SK-N-SH treated with all-trans-retinoic acid at 6 μM for 48 hours (cell line): Measurements from ENCODE around the gene RBKS.
A peak's percentile ranks its signal among the peaks of the same experiment; 100 is the strongest.
"Not testable (repeated sequence)": the region's sequence is repeated elsewhere in the genome, so short reads cannot be mapped to it uniquely, and the experiment has no call there.

Experiments
- ATAC-seq: fragments of 200-7000 bp; cut with Tn5 transposase; 3 replicates; pipeline ENCODE4 v1.9.1; 2020; ENCODE audit warnings: mild to moderate bottlenecking, moderate library complexity
- BACH2 ChIP-seq: fragments of 250-450 bp; sonication (Bioruptor Pico); IDR thresholded peaks from 2 replicates; pipeline ENCODE4 v1.9.0; 2021; ENCODE audit warnings: mild to moderate bottlenecking, borderline replicate concordance
- CSDC2 ChIP-seq: fragments of 250-450 bp; sonication (Bioruptor Pico); IDR thresholded peaks from 2 replicates; pipeline ENCODE4 v1.5.0; 2020; ENCODE audit warnings: mild to moderate bottlenecking, moderate library complexity
- ESRRG ChIP-seq: fragments of 250-450 bp; sonication (Bioruptor Pico); IDR thresholded peaks from 2 replicates; pipeline ENCODE4 v1.6.1; 2021; ENCODE audit warnings: mild to moderate bottlenecking
- GLIS3 ChIP-seq: fragments of 250-450 bp; sonication (Bioruptor Pico); IDR thresholded peaks from 2 replicates; pipeline ENCODE4 v1.5.0; 2020; ENCODE audit warnings: mild to moderate bottlenecking, moderate library complexity
- ISL1 ChIP-seq: fragments of 250-450 bp; sonication (Bioruptor Pico); IDR thresholded peaks from 2 replicates; pipeline ENCODE4 v2.1.2; 2022; ENCODE audit warnings: mild to moderate bottlenecking, moderate library complexity
- OSR1 ChIP-seq: fragments of 250-450 bp; sonication (Bioruptor Pico); IDR thresholded peaks from 2 replicates; pipeline ENCODE4 v1.8.0; 2022; ENCODE audit warnings: moderate library complexity, mild to moderate bottlenecking, inconsistent platforms
- PPARA ChIP-seq: fragments of 250-450 bp; sonication (Bioruptor Pico); IDR thresholded peaks from 2 replicates; pipeline ENCODE4 v1.5.0; 2020; ENCODE audit warnings: mild to moderate bottlenecking, borderline replicate concordance
- RARB ChIP-seq: fragments of 250-450 bp; sonication (Bioruptor Pico); IDR thresholded peaks from 2 replicates; pipeline ENCODE4 v1.8.0; 2021; ENCODE audit warnings: mild to moderate bottlenecking, moderate library complexity
- ZC3H10 ChIP-seq: fragments of 250-450 bp; sonication (Bioruptor Pico); IDR thresholded peaks from 2 replicates; pipeline ENCODE4 v1.5.1; 2021; ENCODE audit warnings: mild to moderate bottlenecking, moderate library complexity
- ZFP3 ChIP-seq: fragments of 250-450 bp; sonication (Bioruptor Pico); IDR thresholded peaks from 2 replicates; pipeline ENCODE4 v1.5.0; 2020; ENCODE audit warnings: mild to moderate bottlenecking, moderate library complexity
- ZFP30 ChIP-seq: fragments of 450-650 bp; formaldehyde crosslinking; IDR thresholded peaks from 2 replicates; pipeline ENCODE4 v1.5.0; 2022; ENCODE audit warnings: mild to moderate bottlenecking, moderate library complexity
- ZNF565 ChIP-seq: fragments of 450-650 bp; formaldehyde crosslinking; conservative IDR thresholded peaks from 2 replicates; pipeline ENCODE4 v1.5.0; 2020; ENCODE audit warnings: low read depth, mild to moderate bottlenecking, moderate library complexity
- ZNF70 ChIP-seq: fragments of 450-650 bp; formaldehyde crosslinking; IDR thresholded peaks from 2 replicates; pipeline ENCODE4 v1.5.0; 2020; ENCODE audit warnings: mild to moderate bottlenecking, moderate library complexity
- ZNF8 ChIP-seq: fragments of 450-650 bp; formaldehyde crosslinking; IDR thresholded peaks from 2 replicates; pipeline ENCODE4 v1.5.0; 2020; ENCODE audit warnings: mild to moderate bottlenecking, moderate library complexity
- TF ChIP-seq, protein P1 (sequence below): fragments of 250-450 bp; sonication (Bioruptor Pico); IDR thresholded peaks from 2 replicates; pipeline ENCODE4 v1.5.0; 2020; ENCODE audit warnings: mild to moderate bottlenecking, moderate library complexity
- TF ChIP-seq, protein P2 (sequence below): fragments of 250-450 bp; sonication (Bioruptor Pico); IDR thresholded peaks from 2 replicates; pipeline ENCODE4 v1.5.1; 2020; ENCODE audit warnings: low read depth, mild to moderate bottlenecking, moderate library complexity
- TF ChIP-seq, protein P3 (sequence below): fragments of 250-450 bp; sonication (Bioruptor Pico); IDR thresholded peaks from 2 replicates; pipeline ENCODE4 v1.5.1; 2021; ENCODE audit warnings: mild to moderate bottlenecking, moderate library complexity
- TF ChIP-seq, protein P4 (sequence below): fragments of 250-450 bp; sonication (Bioruptor Pico); IDR thresholded peaks from 2 replicates; pipeline ENCODE4 v1.8.0; 2021; ENCODE audit warnings: low read depth, mild to moderate bottlenecking, moderate library complexity, borderline replicate concordance

RBKS gene

DNA sequence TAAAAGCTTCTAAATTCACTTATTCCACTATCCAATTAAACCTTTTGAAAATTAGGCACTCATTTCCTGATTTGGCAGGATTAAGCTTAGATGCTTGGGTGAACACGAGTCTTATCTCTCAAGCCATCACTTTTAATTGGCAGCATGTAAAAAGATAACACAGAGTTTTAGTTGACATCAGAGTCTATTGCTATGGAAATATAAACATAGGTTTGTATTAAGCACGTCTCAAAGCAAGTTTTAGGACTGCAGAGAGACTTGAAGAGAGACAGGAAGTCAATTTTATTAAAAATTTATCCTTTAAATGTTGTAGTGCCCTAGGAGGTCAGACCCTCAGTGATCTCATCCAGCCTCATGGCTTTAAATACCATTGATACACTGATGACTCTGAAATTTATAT is 5.6 kb downstream of the RBKS start (continued):
- TF ChIP-seq, protein P1, sequence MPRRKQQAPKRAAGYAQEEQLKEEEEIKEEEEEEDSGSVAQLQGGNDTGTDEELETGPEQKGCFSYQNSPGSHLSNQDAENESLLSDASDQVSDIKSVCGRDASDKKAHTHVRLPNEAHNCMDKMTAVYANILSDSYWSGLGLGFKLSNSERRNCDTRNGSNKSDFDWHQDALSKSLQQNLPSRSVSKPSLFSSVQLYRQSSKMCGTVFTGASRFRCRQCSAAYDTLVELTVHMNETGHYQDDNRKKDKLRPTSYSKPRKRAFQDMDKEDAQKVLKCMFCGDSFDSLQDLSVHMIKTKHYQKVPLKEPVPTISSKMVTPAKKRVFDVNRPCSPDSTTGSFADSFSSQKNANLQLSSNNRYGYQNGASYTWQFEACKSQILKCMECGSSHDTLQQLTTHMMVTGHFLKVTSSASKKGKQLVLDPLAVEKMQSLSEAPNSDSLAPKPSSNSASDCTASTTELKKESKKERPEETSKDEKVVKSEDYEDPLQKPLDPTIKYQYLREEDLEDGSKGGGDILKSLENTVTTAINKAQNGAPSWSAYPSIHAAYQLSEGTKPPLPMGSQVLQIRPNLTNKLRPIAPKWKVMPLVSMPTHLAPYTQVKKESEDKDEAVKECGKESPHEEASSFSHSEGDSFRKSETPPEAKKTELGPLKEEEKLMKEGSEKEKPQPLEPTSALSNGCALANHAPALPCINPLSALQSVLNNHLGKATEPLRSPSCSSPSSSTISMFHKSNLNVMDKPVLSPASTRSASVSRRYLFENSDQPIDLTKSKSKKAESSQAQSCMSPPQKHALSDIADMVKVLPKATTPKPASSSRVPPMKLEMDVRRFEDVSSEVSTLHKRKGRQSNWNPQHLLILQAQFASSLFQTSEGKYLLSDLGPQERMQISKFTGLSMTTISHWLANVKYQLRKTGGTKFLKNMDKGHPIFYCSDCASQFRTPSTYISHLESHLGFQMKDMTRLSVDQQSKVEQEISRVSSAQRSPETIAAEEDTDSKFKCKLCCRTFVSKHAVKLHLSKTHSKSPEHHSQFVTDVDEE (CRISPR knock-in tag): no peak
- TF ChIP-seq ZFP3 (CRISPR knock-in tag): no peak
- no peak for TF ChIP-seq RARB (CRISPR knock-in tag)
- TF ChIP-seq, protein P2, sequence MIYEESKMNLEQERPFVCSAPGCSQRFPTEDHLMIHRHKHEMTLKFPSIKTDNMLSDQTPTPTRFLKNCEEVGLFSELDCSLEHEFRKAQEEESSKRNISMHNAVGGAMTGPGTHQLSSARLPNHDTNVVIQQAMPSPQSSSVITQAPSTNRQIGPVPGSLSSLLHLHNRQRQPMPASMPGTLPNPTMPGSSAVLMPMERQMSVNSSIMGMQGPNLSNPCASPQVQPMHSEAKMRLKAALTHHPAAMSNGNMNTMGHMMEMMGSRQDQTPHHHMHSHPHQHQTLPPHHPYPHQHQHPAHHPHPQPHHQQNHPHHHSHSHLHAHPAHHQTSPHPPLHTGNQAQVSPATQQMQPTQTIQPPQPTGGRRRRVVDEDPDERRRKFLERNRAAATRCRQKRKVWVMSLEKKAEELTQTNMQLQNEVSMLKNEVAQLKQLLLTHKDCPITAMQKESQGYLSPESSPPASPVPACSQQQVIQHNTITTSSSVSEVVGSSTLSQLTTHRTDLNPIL (CRISPR knock-in tag): no peak
- TF ChIP-seq ZNF565: no peak
- TF ChIP-seq BACH2: no peak
- TF ChIP-seq ZNF70: no peak
- TF ChIP-seq, all 23 proteins: peak for 0

DNA sequence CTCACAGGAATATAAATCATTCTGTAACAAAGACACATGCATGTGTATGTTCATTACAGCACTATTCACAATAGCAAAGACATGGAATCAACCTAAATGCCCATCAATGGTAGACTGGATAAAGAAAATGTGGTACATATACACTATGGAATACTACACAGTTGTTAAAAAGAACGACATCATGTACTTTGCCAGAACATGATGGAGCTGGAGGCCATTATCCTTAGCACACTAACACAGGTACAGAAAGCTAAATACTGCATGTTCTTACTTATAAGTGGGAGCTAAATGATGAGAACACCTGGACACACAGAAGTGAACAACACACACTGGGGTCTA is 7.6 kb downstream of the RBKS start:
- not testable (repeated sequence) for ATAC-seq
- peak; percentile 73 for TF ChIP-seq ZNF8 (CRISPR knock-in tag)
- TF ChIP-seq, all 23 proteins: peak for 1; not testable (repeated sequence) for 22

DNA sequence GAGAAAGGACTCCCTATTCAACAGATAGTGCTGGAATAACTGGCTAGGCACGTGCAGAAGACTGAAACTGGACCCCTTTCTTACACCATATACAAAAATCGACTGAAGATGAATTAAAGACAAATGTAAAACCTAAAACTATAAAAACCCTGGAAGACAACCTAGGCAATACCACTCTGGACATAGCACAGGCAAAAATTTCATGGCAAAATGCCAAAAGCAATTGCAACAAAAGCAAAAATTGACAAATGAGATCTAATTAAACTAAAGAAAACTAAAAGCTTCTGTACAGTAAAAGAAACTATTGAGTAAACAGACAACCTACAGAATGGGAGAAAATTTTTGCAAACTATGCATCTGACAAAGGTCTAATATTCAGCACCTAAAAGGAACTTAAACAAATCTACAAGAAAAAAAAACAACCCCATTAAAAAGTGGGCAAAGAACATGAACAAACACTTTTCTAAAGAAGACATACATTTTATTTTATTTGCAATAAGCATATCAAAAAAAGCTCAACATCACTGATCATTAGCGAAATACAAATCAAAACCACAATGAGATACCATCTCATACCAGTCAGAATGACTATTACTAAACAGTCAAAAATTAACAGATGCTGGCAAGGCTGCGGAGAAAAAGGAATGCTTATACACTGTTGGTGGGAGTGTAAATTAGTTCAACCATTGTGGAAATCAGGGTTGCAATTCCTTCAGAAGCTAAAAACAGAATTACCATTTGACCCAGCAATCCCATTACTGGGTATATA is 8.2 kb downstream of the RBKS start:
- not testable (repeated sequence) for ATAC-seq

DNA sequence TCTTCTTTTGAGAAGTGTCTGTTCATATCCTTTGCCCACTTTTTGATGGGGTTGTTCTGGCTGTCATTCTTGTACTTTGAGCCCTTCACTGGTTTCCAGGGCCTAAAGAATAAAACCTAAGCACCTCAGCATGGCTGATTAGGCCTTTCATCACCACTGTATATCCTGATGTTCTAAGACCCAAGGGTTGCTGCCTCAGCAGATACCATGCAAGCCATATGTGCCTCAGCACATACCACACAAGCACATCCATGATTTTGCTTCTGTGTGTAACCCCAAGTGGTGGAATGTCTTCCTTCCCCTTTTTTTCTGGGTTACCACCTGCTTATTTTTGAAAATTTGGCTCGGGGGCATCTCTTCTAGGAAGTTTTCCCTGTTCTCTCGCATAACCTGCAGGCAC is 11.4 kb downstream of the RBKS start:
- TF ChIP-seq ISL1 (CRISPR knock-in tag): no peak
- TF ChIP-seq, protein P1 (CRISPR knock-in tag): no peak
- TF ChIP-seq ZC3H10 (CRISPR knock-in tag): no peak
- no peak for TF ChIP-seq ZFP30
- TF ChIP-seq ZNF70: no peak
- no peak for TF ChIP-seq CSDC2 (CRISPR knock-in tag)
- TF ChIP-seq ZNF565: no peak
- TF ChIP-seq GLIS3 (CRISPR knock-in tag): no peak
- TF ChIP-seq, protein P3, sequence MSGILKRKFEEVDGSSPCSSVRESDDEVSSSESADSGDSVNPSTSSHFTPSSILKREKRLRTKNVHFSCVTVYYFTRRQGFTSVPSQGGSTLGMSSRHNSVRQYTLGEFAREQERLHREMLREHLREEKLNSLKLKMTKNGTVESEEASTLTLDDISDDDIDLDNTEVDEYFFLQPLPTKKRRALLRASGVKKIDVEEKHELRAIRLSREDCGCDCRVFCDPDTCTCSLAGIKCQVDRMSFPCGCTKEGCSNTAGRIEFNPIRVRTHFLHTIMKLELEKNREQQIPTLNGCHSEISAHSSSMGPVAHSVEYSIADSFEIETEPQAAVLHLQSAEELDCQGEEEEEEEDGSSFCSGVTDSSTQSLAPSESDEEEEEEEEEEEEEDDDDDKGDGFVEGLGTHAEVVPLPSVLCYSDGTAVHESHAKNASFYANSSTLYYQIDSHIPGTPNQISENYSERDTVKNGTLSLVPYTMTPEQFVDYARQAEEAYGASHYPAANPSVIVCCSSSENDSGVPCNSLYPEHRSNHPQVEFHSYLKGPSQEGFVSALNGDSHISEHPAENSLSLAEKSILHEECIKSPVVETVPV (CRISPR knock-in tag): no peak
- no peak for TF ChIP-seq OSR1 (CRISPR knock-in tag)
- TF ChIP-seq BACH2: no peak
- TF ChIP-seq ESRRG (CRISPR knock-in tag): no peak
- no peak for ATAC-seq

DNA sequence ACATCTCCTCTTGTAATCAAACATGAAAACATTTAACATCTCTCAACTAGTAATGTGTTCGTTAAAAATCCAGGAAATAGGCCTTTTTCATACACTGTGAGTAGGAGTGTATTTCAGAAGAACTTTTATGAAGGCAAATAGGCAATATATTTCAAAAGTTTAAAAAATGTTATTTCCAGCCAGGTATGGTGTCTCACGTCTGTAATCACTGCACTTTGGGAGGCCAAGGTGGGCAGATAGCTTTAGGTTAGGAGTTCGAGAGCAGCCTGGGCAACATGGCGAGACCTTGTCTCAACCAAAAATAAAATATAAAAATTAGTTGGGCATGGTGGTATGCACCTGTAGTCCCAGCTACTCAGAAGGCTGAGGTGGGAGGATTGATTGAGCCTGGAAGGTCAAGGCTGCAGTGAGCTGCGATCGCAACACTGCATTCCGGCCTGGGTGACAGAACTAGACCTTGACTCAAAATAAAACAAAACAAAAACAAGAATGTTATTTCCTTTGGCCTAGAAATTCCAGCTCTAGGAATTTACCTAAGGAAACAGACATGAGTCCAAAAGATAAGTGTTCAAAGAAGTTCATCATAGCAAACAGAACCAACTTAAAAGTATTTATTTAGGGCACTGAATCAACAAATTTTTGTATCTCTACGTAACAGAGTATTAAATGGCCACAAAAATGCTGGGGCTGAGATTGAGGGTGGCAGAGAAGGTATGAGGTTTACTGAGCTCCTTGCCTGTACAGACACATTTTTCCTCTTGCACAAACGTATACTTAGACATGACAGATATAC is 14.9 kb downstream of the RBKS start:
- no peak for ATAC-seq
- TF ChIP-seq, protein P4, sequence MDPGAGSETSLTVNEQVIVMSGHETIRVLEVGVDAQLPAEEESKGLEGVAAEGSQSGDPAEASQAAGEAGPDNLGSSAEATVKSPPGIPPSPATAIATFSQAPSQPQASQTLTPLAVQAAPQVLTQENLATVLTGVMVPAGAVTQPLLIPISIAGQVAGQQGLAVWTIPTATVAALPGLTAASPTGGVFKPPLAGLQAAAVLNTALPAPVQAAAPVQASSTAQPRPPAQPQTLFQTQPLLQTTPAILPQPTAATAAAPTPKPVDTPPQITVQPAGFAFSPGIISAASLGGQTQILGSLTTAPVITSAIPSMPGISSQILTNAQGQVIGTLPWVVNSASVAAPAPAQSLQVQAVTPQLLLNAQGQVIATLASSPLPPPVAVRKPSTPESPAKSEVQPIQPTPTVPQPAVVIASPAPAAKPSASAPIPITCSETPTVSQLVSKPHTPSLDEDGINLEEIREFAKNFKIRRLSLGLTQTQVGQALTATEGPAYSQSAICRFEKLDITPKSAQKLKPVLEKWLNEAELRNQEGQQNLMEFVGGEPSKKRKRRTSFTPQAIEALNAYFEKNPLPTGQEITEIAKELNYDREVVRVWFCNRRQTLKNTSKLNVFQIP: no peak
- no peak for TF ChIP-seq ISL1 (CRISPR knock-in tag)
- TF ChIP-seq, protein P2 (CRISPR knock-in tag): no peak
- no peak for TF ChIP-seq CSDC2 (CRISPR knock-in tag)
- TF ChIP-seq ZFP3 (CRISPR knock-in tag): no peak
- no peak for TF ChIP-seq ZNF8 (CRISPR knock-in tag)
- no peak for TF ChIP-seq PPARA
- no peak for TF ChIP-seq ZFP30
- TF ChIP-seq, all 23 proteins: peak for 0
